ENCODE measurements around the gene CDR2. TPM values are rescaled to one million over a fixed set of nuclear protein-coding genes. Genes with fewer than 3 reads are reported as not detected.
A peak's percentile ranks its signal among the peaks of the same experiment; 100 is the strongest.

The CDR2 gene
- total RNA-seq, 1 experiment from 2014 or later = 35.7 TPM

DNA sequence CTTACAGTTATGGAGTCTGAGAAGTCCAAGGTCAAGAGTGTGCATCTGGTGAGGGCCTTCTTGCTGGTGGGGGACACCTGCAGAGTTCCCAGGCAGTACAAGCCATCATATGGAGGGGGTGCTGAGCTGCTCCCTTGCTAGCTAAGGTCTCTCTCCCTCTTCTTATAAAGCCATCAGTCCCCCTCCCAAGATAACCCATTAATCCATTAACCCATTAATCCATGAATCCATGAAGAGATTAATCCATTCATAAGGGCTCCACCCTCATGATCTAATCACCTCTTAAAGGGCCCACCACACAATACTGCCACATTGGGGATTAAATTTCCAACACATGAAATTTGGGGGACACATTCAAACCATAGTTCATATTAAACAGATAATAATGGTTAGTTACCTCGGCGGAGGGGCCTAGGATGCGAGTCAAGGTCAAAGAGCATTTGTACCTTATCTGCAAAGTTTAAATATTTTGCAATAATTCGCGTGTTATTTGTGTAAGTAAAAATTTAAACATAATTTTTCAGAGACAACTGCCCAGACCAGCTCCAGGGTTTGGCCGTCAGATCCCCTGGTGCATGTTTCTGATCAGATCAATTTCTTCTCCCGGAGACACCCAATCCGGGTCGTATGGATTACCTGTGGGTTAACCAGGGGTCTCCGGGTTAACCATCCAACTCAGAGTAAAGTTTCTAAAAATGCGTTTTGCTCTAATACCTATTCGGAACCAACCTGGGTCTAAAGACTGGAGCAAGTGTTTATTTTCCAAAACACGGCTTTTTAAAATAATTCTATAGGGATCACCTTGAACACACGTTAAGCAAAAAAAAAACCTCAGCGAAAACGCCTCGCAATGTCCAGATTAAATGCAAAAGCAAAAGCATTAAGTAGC lies 78.0 kb downstream of the CDR2 start:
- intact Hi-C loops (cut with micrococcal nuclease; ENCODE audit: unreplicated experiment) (loop anchor here (5.0 kb wide), 1 partner anchor 99 kb away; no protein-coding TSS in a partner anchor), in situ Hi-C loops (cut with HindIII; ENCODE audit: low pct_unique_long_range_greater_than_20kb, low sequenced_read_pairs) (no loop called here)
- H3K4me3 ChIP-seq (ENCODE audit: low read depth in 2 of 2, low read length in 2 of 2) = peak overlapping the region; percentile 87 to 92
- ATAC-seq (no peak), DNase-seq (ENCODE audit: low read depth, low spot score) (no peak)
- peaks cover 3% of the 10 kb centered on the region; the same call in 1 of the 2 replicates for H3K4me1 ChIP-seq (ENCODE audit: control insufficient read depth, insufficient read depth, low read length)
- no peaks in the 10 kb centered on the region for H3K36me3 ChIP-seq (ENCODE audit: control insufficient read depth, insufficient read depth, low read length)
- ChIA-PET POLR2A (no interaction called here), CTCF (no interaction called here)
- H3K27ac ChIP-seq (ENCODE audit: low read length) = peak overlapping the region; percentile 62
- no peaks in the 10 kb centered on the region for H3K27me3 ChIP-seq (ENCODE audit: control insufficient read depth, insufficient read depth, low read length)
- no peaks in the 10 kb centered on the region for H3K9me3 ChIP-seq (ENCODE audit: control insufficient read depth, insufficient read depth, low read depth, low read length)
- BruUV-seq (replicated peaks) = no TSS peak
- TF ChIP-seq, protein P1, sequence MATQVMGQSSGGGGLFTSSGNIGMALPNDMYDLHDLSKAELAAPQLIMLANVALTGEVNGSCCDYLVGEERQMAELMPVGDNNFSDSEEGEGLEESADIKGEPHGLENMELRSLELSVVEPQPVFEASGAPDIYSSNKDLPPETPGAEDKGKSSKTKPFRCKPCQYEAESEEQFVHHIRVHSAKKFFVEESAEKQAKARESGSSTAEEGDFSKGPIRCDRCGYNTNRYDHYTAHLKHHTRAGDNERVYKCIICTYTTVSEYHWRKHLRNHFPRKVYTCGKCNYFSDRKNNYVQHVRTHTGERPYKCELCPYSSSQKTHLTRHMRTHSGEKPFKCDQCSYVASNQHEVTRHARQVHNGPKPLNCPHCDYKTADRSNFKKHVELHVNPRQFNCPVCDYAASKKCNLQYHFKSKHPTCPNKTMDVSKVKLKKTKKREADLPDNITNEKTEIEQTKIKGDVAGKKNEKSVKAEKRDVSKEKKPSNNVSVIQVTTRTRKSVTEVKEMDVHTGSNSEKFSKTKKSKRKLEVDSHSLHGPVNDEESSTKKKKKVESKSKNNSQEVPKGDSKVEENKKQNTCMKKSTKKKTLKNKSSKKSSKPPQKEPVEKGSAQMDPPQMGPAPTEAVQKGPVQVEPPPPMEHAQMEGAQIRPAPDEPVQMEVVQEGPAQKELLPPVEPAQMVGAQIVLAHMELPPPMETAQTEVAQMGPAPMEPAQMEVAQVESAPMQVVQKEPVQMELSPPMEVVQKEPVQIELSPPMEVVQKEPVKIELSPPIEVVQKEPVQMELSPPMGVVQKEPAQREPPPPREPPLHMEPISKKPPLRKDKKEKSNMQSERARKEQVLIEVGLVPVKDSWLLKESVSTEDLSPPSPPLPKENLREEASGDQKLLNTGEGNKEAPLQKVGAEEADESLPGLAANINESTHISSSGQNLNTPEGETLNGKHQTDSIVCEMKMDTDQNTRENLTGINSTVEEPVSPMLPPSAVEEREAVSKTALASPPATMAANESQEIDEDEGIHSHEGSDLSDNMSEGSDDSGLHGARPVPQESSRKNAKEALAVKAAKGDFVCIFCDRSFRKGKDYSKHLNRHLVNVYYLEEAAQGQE (IDR thresholded peaks at IDR 0.05; ENCODE audit: insufficient read depth in 1 of 2, low read depth in 2 of 2, low read length in 1 of 2) = no peak
- TF ChIP-seq TCF7L2 (IDR thresholded peaks at IDR 0.05; ENCODE audit: low read depth, low read length) (no peak), POLR2AphosphoS5 (IDR thresholded peaks at IDR 0.05; ENCODE audit: low read depth, low read length) (no peak), SIN3A (IDR thresholded peaks at IDR 0.05; ENCODE audit: borderline replicate concordance, insufficient read depth, low read depth, low read length) (no peak)
- TF ChIP-seq, protein P2, sequence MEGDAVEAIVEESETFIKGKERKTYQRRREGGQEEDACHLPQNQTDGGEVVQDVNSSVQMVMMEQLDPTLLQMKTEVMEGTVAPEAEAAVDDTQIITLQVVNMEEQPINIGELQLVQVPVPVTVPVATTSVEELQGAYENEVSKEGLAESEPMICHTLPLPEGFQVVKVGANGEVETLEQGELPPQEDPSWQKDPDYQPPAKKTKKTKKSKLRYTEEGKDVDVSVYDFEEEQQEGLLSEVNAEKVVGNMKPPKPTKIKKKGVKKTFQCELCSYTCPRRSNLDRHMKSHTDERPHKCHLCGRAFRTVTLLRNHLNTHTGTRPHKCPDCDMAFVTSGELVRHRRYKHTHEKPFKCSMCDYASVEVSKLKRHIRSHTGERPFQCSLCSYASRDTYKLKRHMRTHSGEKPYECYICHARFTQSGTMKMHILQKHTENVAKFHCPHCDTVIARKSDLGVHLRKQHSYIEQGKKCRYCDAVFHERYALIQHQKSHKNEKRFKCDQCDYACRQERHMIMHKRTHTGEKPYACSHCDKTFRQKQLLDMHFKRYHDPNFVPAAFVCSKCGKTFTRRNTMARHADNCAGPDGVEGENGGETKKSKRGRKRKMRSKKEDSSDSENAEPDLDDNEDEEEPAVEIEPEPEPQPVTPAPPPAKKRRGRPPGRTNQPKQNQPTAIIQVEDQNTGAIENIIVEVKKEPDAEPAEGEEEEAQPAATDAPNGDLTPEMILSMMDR (IDR thresholded peaks at IDR 0.05) = no peak

Other genes starting within 250 kb of the CDR2 start
- 0.05 TPM for gene SDR42E2, start 212.1 kb downstream of the CDR2 start, total RNA-seq (2021; ENCODE audit: unreplicated experiment)
- gene EEF2K, start 168.3 kb downstream of the CDR2 start, total RNA-seq (2021; ENCODE audit: unreplicated experiment) = 15.0 TPM
- gene POLR3E, start 77.2 kb downstream of the CDR2 start, total RNA-seq (2021; ENCODE audit: unreplicated experiment) = 45.2 TPM
- 145 TPM for gene NPIPB5, start 136.3 kb upstream of the CDR2 start, total RNA-seq (2021; ENCODE audit: unreplicated experiment)

Measured in Panc1 (cell line).